CD4-positive, CD25-positive, alpha-beta regulatory T cell (primary cell): ENCODE results near the gene LITAF. TPM values are rescaled to one million over a fixed set of nuclear protein-coding genes. Genes with fewer than 3 reads are reported as not detected.

Experiments
- ATAC-seq, 2 donors: fragments of 150-1000 bp; cut with Tn5 transposase; one replicate each; pipeline ENCODE4 v1.10.0; 2021; ENCODE audit warnings: low read depth in 2 of 2, moderate number of reproducible peaks in 2 of 2, moderate library complexity in 1 of 2
- DNase-seq, 3 donors: peaks; one replicate each; pipeline versions ENCODE4 v3.0.0 to v3.0.0-alpha.2; 2012 to 2022; ENCODE audit warnings: mixed read lengths in 1 of 3
- H3K27ac ChIP-seq: one replicate; pipeline ENCODE4 v1.7.0; 2013; ENCODE audit warnings: mild to moderate bottlenecking, low read length; ENCODE audit not compliant: insufficient read depth, poor library complexity, severe bottlenecking
- H3K27me3 ChIP-seq: one replicate; pipeline ENCODE4 v1.7.0; 2013; ENCODE audit warnings: low read length; ENCODE audit not compliant: control insufficient read depth, insufficient read depth
- H3K36me3 ChIP-seq: one replicate; pipeline ENCODE4 v1.7.0; 2013; ENCODE audit warnings: mild to moderate bottlenecking, low read length, moderate library complexity; ENCODE audit not compliant: control insufficient read depth, insufficient read depth
- H3K4me1 ChIP-seq: 2 replicates; pipeline ENCODE4 v1.7.0; 2013; ENCODE audit warnings: mild to moderate bottlenecking, low read length; ENCODE audit not compliant: insufficient read depth, control insufficient read depth, poor library complexity, severe bottlenecking
- H3K4me3 ChIP-seq: one replicate; pipeline ENCODE4 v1.7.0; 2013; ENCODE audit warnings: low read depth, mild to moderate bottlenecking, low read length, moderate library complexity
- H3K9me3 ChIP-seq, 2 experiments: 1 replicate in 1 of 2; 2 replicates in 1 of 2; pipeline ENCODE4 v1.7.0; 2013; ENCODE audit warnings: low read length in 2 of 2, mild to moderate bottlenecking in 1 of 2, moderate library complexity in 1 of 2; ENCODE audit not compliant: control insufficient read depth in 2 of 2
- H3K27ac Mint-ChIP-seq, 3 donors: one replicate each; pipeline ENCODE4 v1.8.0; 2020 to 2022; ENCODE audit warnings: mild to moderate bottlenecking in 3 of 3, mixed read lengths in 3 of 3, moderate library complexity in 2 of 3
- H3K27me3 Mint-ChIP-seq: one replicate; pipeline ENCODE4 v1.8.0; 2022; ENCODE audit warnings: mild to moderate bottlenecking, mixed read lengths
- H3K36me3 Mint-ChIP-seq: one replicate; pipeline ENCODE4 v1.8.0; 2020; ENCODE audit warnings: mixed read lengths
- H3K4me1 Mint-ChIP-seq, 4 donors: one replicate each; pipeline ENCODE4 v1.8.0; 2020 to 2022; ENCODE audit warnings: mixed read lengths in 4 of 4, mild to moderate bottlenecking in 1 of 4
- H3K4me3 Mint-ChIP-seq, 4 donors: one replicate each; pipeline ENCODE4 v1.8.0; 2020 to 2022; ENCODE audit warnings: mild to moderate bottlenecking in 4 of 4, mixed read lengths in 4 of 4, moderate library complexity in 3 of 4
- H3K9me3 Mint-ChIP-seq, 7 donors: one replicate each; pipeline ENCODE4 v1.8.0; 2020 to 2022; ENCODE audit warnings: mixed read lengths in 7 of 7, mild to moderate bottlenecking in 3 of 7, moderate library complexity in 2 of 7
- polyA plus RNA-seq, 4 donors: library from polyadenylated mRNA; unstranded; fragments of 300-500 nt; fragmentation: Illumina TruSeq; gene quantifications; one replicate each; pipeline ENCODE4 v1.2.3, GENCODE V29; 2021
- total RNA-seq: library from RNA; stranded (reverse); gene quantifications from one replicate; pipeline ENCODE4 v1.2.3, GENCODE V29; 2022

The LITAF gene
- total and polyA plus RNA-seq, 5 donors from 2014 or later, result 281 to 696 (median 635) TPM

DNA sequence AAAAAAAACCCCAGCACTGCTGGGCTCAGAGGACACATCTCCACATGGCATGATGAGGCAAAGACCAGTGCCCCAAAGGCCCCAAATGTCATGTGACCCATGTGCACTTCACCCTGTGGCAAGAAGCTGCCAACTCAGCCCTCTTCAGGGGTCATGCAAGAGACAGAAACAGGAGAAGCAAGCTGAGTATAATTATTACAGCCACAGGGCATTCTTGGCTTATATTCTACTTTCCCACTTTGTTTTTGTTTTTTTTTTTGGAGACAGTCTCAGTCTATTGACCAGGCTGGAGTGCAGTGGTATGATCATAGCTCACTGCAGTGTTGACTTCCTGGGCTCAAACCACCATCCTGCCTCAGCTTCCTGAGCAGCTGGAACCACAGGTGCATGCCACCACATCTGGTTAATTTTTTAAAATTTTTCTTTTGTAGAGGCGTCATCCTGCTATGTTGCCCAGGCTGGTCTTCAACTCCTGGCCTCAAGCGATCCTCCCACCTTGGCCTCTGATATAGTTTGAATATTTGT is 32.7 kb upstream of the LITAF start:
- H3K4me1 ChIP-seq, result peaks cover 68% of the 10 kb centered on the region
- no peaks in the 10 kb centered on the region for H3K27me3 ChIP-seq
- peaks cover 0 to 3% (median 0%) of the 10 kb centered on the region in 7 donors for H3K9me3 Mint-ChIP-seq
- ATAC-seq, result peak; percentile 48 to 61
- no peaks in the 10 kb centered on the region for H3K27me3 Mint-ChIP-seq
- H3K9me3 ChIP-seq, result no peaks in the 10 kb centered on the region
- H3K36me3 ChIP-seq, result no peaks in the 10 kb centered on the region
- peak overlapping the region; percentile 57 for H3K4me3 ChIP-seq
- H3K36me3 Mint-ChIP-seq, result no peaks in the 10 kb centered on the region
- DNase-seq, result peak in 2 of 3 donors; percentile 57 to 85
- peak overlapping the region; percentile 94 to 99 (median 96) for H3K27ac Mint-ChIP-seq
- H3K4me1 Mint-ChIP-seq, result peaks cover 13 to 76% (median 37%) of the 10 kb centered on the region in 4 donors
- H3K27ac ChIP-seq, result peak overlapping the region; percentile 77
- peak overlapping the region; percentile 74 to 87 (median 80) for H3K4me3 Mint-ChIP-seq

DNA sequence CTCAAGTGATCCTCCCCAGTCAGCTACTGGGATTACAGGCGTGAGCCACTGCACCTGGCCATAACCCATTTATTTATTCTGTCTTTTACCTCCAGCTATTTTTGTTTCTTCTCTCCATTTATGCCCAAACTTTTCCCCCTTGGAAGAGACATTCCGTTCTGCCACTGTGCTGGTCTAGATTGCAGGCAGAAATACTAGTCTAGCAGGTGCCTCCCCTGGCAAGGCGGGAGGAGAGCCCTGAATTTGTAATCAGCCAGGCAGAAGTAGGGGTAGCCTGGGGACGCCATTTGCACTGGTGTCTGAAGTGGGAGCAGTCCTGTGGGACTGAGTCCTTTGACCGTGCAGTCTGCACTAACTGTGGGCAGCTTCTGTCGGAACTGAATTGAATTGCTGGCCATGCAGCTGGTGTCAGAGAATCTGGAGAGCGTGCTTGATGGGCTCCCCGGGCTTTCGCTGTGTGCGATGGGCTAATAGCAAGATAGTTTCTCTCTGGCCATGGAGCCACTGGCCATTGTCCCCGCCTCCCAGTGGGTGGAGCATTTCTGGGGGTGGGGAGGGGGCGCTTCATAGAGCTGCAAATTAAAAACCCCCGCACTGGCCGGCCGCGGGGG is 31.5 kb upstream of the LITAF start:
- Histone ChIP-seq H3K4me3 (no peak overlapping the region), H3K36me3 (no peaks in the 10 kb centered on the region), H3K9me3 (no peaks in the 10 kb centered on the region), H3K27ac (peak overlapping the region; percentile 77), H3K27me3 (no peaks in the 10 kb centered on the region), H3K4me1 (peaks cover 56% of the 10 kb centered on the region)
- DNase-seq, result no peak
- H3K9me3 Mint-ChIP-seq, result peaks cover 0 to 3% (median 0%) of the 10 kb centered on the region in 7 donors
- peak overlapping the region; percentile 59 to 91 (median 85) for H3K27ac Mint-ChIP-seq
- H3K36me3 Mint-ChIP-seq, result no peaks in the 10 kb centered on the region
- no peaks in the 10 kb centered on the region for H3K27me3 Mint-ChIP-seq
- ATAC-seq, result no peak
- peaks cover 11 to 73% (median 32%) of the 10 kb centered on the region in 4 donors for H3K4me1 Mint-ChIP-seq
- H3K4me3 Mint-ChIP-seq, result peak overlapping the region in 2 of 4 donors; percentile 41 to 44

DNA sequence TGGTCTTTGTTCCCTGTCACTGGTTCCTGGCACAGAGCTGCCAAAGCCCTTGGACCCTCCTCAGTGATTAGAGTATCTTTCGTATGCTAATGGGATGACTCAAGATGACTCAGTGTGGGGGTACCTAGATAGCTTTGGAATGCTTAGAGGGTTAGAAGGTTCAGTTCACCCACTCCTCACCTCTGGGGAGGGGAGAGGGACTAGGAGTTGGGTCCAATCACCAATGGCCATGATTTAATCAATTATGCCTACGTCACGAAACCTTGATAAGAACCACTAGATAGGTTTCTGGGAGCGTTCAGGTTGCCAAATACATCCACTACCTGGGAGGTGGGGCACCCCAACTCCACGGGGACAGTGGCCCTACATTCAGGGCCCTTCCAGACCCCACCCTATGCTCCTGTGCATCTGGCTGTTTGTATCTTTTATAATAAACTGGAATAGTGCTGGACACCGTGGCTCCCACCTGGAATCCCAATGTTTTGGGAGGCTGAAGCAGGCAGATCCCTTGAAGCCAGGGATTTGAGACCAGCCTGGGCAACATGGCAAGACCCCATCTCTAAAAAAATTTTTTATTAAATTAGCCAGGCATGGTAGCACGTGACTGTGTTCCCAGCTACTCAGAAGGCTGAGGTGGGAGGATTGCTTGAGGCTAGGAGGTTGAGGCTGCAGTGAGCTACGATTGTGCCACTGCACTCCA is 29.2 kb upstream of the LITAF start:
- H3K36me3 ChIP-seq, result no peaks in the 10 kb centered on the region
- Mint-ChIP-seq H3K27me3 (no peaks in the 10 kb centered on the region), H3K4me3 (peak overlapping the region in 1 of 4 donors; percentile 22), H3K9me3 (peaks cover 0 to 3% (median 0%) of the 10 kb centered on the region in 7 donors), H3K27ac (peak overlapping the region in 2 of 3 donors; percentile 35 to 79), H3K4me1 (peaks cover 6 to 53% (median 18%) of the 10 kb centered on the region in 4 donors), H3K36me3 (no peaks in the 10 kb centered on the region)
- ATAC-seq (no peak), DNase-seq (no peak)
- H3K4me1 ChIP-seq, result peaks cover 34% of the 10 kb centered on the region
- no peak overlapping the region for H3K27ac ChIP-seq
- H3K4me3 ChIP-seq, result no peak overlapping the region
- no peaks in the 10 kb centered on the region for H3K9me3 ChIP-seq
- H3K27me3 ChIP-seq, result no peaks in the 10 kb centered on the region

DNA sequence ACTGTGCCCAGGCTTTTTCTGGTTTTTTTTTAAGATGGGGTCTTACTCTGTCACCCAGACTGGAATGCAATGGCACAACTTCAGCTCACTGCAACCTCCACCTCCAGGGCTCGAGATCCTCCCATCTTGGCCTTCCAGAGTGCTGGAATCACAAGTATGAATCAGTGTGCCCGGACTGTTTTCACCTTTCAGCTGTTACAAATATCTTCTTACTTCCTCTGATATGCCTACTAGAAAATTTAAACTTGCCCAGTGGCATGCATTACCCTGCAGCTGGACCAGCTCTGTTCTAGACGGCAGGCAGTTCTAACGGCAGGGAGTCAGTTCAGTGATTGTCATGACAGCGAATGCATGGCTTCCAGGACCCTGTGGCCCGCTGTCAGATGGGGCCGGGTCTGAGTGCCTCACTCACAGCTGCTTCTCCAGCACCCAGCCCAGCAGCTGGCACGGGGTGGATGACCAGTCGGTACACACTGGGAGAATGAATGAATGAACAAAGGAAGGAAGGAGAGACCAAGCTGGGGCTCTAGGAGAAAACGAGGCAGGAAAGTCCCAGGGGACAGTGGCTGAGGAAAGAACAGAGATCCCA is 28.0 kb upstream of the LITAF start:
- Histone ChIP-seq H3K9me3 (no peaks in the 10 kb centered on the region), H3K27ac (no peak overlapping the region), H3K36me3 (no peaks in the 10 kb centered on the region), H3K4me3 (no peak overlapping the region), H3K4me1 (peaks cover 22% of the 10 kb centered on the region), H3K27me3 (no peaks in the 10 kb centered on the region)
- H3K27ac Mint-ChIP-seq, result peak overlapping the region; percentile 14 to 56 (median 37)
- peak overlapping the region in 1 of 4 donors; percentile 60 for H3K4me3 Mint-ChIP-seq
- H3K9me3 Mint-ChIP-seq, result no peaks in the 10 kb centered on the region
- H3K27me3 Mint-ChIP-seq, result no peaks in the 10 kb centered on the region
- no peaks in the 10 kb centered on the region for H3K36me3 Mint-ChIP-seq
- no peak for DNase-seq
- ATAC-seq, result no peak
- peaks cover 6 to 44% (median 12%) of the 10 kb centered on the region in 4 donors for H3K4me1 Mint-ChIP-seq

DNA sequence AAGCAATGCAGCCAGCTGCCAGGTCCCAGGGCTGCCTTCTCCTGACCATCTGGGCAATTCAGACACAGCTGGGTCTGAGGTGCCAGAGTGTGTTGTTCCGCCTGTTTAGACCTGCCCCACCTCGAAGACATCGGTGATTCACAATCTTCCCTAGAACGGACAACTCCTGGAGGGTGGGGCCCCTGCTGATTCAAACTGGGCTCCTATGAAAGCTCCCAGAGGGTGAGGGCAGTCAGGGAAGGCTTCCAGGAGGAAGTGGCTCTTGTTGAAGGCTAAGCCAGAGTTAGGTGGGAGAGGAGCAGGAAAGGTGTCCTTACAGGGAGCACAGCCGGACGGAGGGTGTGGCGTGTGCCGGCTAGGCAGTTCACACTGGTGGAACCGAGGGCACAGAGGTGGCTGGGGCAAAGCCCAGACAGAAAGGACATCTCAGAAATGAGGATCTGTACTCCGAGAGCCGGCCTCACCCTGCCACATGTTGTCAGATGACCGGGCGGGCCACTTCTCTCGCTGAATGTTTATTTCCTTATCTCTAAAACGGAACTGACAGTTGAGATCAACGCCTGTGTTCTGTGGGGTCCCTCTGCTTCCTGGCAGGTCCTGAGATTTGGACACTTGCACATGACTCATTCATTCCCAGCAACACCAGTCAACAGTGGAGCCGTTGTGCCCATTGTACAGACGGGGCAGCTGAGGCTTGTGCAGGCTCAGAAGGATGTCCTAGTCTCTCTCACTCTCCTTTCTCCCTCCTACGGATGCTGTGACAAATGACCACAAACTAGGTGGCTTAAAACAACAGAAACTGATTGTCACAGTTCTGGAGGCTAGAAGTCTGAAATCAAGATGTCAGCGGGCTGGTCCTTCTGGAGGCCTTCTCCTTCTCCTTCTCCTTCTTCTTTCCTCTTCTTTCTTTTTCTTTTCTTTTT is 26.9 kb upstream of the LITAF start:
- ATAC-seq, result peak; percentile 15 to 29
- DNase-seq, result peak in 1 of 3 donors; percentile 33

DNA sequence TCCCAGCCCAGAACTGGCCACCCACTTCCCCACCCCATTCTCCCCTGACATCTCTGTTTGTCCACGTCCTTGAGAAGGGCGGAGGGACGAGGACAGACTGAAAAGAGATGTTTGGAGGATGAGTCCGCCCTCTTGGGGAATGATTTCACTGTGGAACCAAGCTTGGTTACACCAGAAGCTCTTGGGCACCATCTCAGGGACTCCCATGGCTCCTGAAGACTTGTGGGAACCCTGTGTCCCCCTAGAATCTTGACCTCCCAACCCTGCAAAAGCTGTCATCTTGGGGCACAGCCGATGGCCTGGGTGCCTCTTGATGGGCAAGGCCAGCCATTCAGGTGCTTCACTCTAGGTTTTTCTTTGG is 25.9 kb upstream of the LITAF start:
- no peak for DNase-seq
- Histone ChIP-seq H3K4me1 (peaks cover 2% of the 10 kb centered on the region), H3K27me3 (no peaks in the 10 kb centered on the region), H3K4me3 (no peak overlapping the region), H3K36me3 (no peaks in the 10 kb centered on the region), H3K27ac (no peak overlapping the region), H3K9me3 (no peaks in the 10 kb centered on the region)
- H3K4me3 Mint-ChIP-seq, result no peak overlapping the region
- H3K9me3 Mint-ChIP-seq, result no peaks in the 10 kb centered on the region
- no peaks in the 10 kb centered on the region for H3K36me3 Mint-ChIP-seq
- ATAC-seq, result no peak
- peaks cover 6% of the 10 kb centered on the region for H3K27me3 Mint-ChIP-seq
- H3K27ac Mint-ChIP-seq, result peak overlapping the region in 1 of 3 donors; percentile 49
- peaks cover 0 to 43% (median 11%) of the 10 kb centered on the region in 4 donors for H3K4me1 Mint-ChIP-seq

More for the DNA sequence above, 26.9 kb upstream of the LITAF start:
- Histone ChIP-seq H3K9me3 (no peaks in the 10 kb centered on the region), H3K27ac (no peak overlapping the region), H3K4me1 (peaks cover 12% of the 10 kb centered on the region), H3K4me3 (no peak overlapping the region), H3K36me3 (no peaks in the 10 kb centered on the region), H3K27me3 (no peaks in the 10 kb centered on the region)
- Mint-ChIP-seq H3K4me3 (peak overlapping the region in 1 of 4 donors; percentile 59), H3K27me3 (no peaks in the 10 kb centered on the region), H3K27ac (peak overlapping the region in 2 of 3 donors; percentile 46 to 49), H3K36me3 (no peaks in the 10 kb centered on the region), H3K9me3 (no peaks in the 10 kb centered on the region), H3K4me1 (peaks cover 0 to 42% (median 9%) of the 10 kb centered on the region in 4 donors)
